ENCODE measurements around the gene SPTY2D1.

SPTY2D1 gene

GRCh38 chr11:18563090-18563730 lies 70.9 kb downstream of the SPTY2D1 start:
- DNase-seq (ENCODE audit: low spot score): no peak

Data from Ammon's horn (tissue), 1 donor.